OCI-LY7 (cell line): ENCODE results near the gene ACOX1.

Source experiments
- EZH2phosphoT487 ChIP-seq: fragments of 200-600 bp; sonication (generic); IDR thresholded peaks from 2 replicates; pipeline ENCODE4 v1.6.1; 2018; ENCODE audit warnings: low read depth, borderline replicate concordance, mild to moderate bottlenecking, mixed run types, antibody characterized with exemption, low read length, moderate library complexity, mixed read lengths
- TF ChIP-seq, protein P1 (sequence below): fragments of 200-600 bp; sonication (generic); conservative IDR thresholded peaks from 2 replicates; pipeline ENCODE4 v1.5.1; 2014; ENCODE audit warnings: mild to moderate bottlenecking, antibody characterized with exemption, low read length, moderate library complexity, mixed read lengths

DNA sequence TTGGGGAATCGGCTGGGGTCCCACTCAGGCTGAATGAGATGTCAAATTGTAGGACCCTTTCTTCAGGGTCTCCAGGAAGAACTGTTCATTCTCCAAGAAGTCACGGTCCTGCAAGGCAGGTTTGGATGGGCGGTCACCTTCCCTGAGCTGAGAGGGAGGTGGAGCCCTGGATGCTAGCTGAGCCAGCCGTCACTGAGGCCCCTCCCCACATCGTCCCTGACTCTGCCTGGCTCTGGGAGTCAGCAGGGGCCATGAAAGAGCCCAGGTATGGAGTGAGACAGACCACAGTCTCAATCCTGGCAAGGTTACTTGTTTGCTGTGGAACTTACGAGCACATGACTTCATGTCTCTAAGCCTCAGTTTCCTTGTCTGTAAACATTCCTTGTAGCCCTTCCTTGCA, 68.3 kb downstream of the ACOX1 start:
- TF ChIP-seq, protein P1, sequence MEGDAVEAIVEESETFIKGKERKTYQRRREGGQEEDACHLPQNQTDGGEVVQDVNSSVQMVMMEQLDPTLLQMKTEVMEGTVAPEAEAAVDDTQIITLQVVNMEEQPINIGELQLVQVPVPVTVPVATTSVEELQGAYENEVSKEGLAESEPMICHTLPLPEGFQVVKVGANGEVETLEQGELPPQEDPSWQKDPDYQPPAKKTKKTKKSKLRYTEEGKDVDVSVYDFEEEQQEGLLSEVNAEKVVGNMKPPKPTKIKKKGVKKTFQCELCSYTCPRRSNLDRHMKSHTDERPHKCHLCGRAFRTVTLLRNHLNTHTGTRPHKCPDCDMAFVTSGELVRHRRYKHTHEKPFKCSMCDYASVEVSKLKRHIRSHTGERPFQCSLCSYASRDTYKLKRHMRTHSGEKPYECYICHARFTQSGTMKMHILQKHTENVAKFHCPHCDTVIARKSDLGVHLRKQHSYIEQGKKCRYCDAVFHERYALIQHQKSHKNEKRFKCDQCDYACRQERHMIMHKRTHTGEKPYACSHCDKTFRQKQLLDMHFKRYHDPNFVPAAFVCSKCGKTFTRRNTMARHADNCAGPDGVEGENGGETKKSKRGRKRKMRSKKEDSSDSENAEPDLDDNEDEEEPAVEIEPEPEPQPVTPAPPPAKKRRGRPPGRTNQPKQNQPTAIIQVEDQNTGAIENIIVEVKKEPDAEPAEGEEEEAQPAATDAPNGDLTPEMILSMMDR = no peak
- no peak for TF ChIP-seq EZH2phosphoT487
